Measurements from ENCODE around the gene PTPA.

The PTPA gene

DNA sequence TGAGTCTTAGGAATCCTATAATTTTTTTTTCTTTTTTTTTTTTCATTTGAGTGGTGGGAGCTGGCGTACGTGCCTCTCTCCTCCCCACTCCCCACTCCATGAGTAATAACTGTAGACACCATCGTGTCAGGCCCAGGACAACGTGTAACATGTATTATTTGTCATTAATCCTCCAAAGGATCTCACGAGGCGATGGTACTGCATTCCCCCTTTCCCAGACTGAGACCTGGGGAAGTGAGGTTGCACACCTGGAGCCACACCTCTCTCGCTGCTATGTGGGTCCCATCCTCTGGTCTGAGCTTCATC is 73.0 kb downstream of the PTPA start:
- Histone ChIP-seq H3K9ac (ENCODE audit: low read length) (no peak overlapping the region), H4K20me1 (ENCODE audit: low read depth, low read length) (no peaks in the 10 kb centered on the region), H3K27ac (ENCODE audit: low read depth, low read length) (no peak overlapping the region), H2AFZ (ENCODE audit: low read depth, low read length, severe bottlenecking) (no peak overlapping the region), H3K36me3 (ENCODE audit: low read length) (no peaks in the 10 kb centered on the region), H3K79me2 (ENCODE audit: insufficient read depth, low read length) (no peaks in the 10 kb centered on the region), H3K9me3 (ENCODE audit: insufficient read depth, low read length) (no peaks in the 10 kb centered on the region), H3K4me3 (ENCODE audit: insufficient read depth, low read length, poor library complexity, severe bottlenecking) (no peak overlapping the region), H3F3A (ENCODE audit: insufficient read depth) (no peaks in the 10 kb centered on the region), H3K27me3 (ENCODE audit: low read length) (no peaks in the 10 kb centered on the region), H3K9me2 (replicated peaks; ENCODE audit: insufficient read depth, low read length) (no peaks in the 10 kb centered on the region), H3K4me2 (ENCODE audit: low read depth, low read length, poor library complexity, severe bottlenecking) (no peak overlapping the region)
- TF ChIP-seq EZH2phosphoT487 (conservative IDR thresholded peaks at IDR 0.05; ENCODE audit: low read length) = no peak
- TF ChIP-seq, protein P1, sequence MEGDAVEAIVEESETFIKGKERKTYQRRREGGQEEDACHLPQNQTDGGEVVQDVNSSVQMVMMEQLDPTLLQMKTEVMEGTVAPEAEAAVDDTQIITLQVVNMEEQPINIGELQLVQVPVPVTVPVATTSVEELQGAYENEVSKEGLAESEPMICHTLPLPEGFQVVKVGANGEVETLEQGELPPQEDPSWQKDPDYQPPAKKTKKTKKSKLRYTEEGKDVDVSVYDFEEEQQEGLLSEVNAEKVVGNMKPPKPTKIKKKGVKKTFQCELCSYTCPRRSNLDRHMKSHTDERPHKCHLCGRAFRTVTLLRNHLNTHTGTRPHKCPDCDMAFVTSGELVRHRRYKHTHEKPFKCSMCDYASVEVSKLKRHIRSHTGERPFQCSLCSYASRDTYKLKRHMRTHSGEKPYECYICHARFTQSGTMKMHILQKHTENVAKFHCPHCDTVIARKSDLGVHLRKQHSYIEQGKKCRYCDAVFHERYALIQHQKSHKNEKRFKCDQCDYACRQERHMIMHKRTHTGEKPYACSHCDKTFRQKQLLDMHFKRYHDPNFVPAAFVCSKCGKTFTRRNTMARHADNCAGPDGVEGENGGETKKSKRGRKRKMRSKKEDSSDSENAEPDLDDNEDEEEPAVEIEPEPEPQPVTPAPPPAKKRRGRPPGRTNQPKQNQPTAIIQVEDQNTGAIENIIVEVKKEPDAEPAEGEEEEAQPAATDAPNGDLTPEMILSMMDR (IDR thresholded peaks at IDR 0.05; ENCODE audit: insufficient read depth, low read length, poor library complexity, severe bottlenecking) = no peak

GRCh38 chr9:129184596-129185122 is 73.4 kb downstream of the PTPA start:
- Histone ChIP-seq H4K20me1 (ENCODE audit: low read depth, low read length) (no peaks in the 10 kb centered on the region), H3K4me2 (ENCODE audit: low read depth, low read length, poor library complexity, severe bottlenecking) (no peak overlapping the region), H3K9me2 (replicated peaks; ENCODE audit: insufficient read depth, low read length) (no peaks in the 10 kb centered on the region), H3K9me3 (ENCODE audit: insufficient read depth, low read length) (no peaks in the 10 kb centered on the region), H2AFZ (ENCODE audit: low read depth, low read length, severe bottlenecking) (no peak overlapping the region), H3K27ac (ENCODE audit: low read depth, low read length) (no peak overlapping the region), H3K27me3 (ENCODE audit: low read length) (no peaks in the 10 kb centered on the region), H3F3A (ENCODE audit: insufficient read depth) (no peaks in the 10 kb centered on the region), H3K36me3 (ENCODE audit: low read length) (no peaks in the 10 kb centered on the region), H3K9ac (ENCODE audit: low read length) (no peak overlapping the region), H3K4me3 (ENCODE audit: insufficient read depth, low read length, poor library complexity, severe bottlenecking) (no peak overlapping the region), H3K79me2 (ENCODE audit: insufficient read depth, low read length) (no peaks in the 10 kb centered on the region)
- TF ChIP-seq, protein P1 (IDR thresholded peaks at IDR 0.05; ENCODE audit: insufficient read depth, low read length, poor library complexity, severe bottlenecking) = no peak
- no peak for TF ChIP-seq EZH2phosphoT487 (conservative IDR thresholded peaks at IDR 0.05; ENCODE audit: low read length)

GRCh38 chr9:129185402-129185801 is 74.2 kb downstream of the PTPA start:
- Histone ChIP-seq H3F3A (ENCODE audit: insufficient read depth) (no peaks in the 10 kb centered on the region), H3K4me2 (ENCODE audit: low read depth, low read length, poor library complexity, severe bottlenecking) (no peak overlapping the region), H4K20me1 (ENCODE audit: low read depth, low read length) (no peaks in the 10 kb centered on the region), H3K9ac (ENCODE audit: low read length) (no peak overlapping the region), H3K9me3 (ENCODE audit: insufficient read depth, low read length) (no peaks in the 10 kb centered on the region), H2AFZ (ENCODE audit: low read depth, low read length, severe bottlenecking) (no peak overlapping the region), H3K27me3 (ENCODE audit: low read length) (no peaks in the 10 kb centered on the region), H3K9me2 (replicated peaks; ENCODE audit: insufficient read depth, low read length) (no peaks in the 10 kb centered on the region), H3K79me2 (ENCODE audit: insufficient read depth, low read length) (no peaks in the 10 kb centered on the region), H3K27ac (ENCODE audit: low read depth, low read length) (no peak overlapping the region), H3K36me3 (ENCODE audit: low read length) (no peaks in the 10 kb centered on the region), H3K4me3 (ENCODE audit: insufficient read depth, low read length, poor library complexity, severe bottlenecking) (no peak overlapping the region)
- TF ChIP-seq, protein P1 (IDR thresholded peaks at IDR 0.05; ENCODE audit: insufficient read depth, low read length, poor library complexity, severe bottlenecking) = no peak
- TF ChIP-seq EZH2phosphoT487 (conservative IDR thresholded peaks at IDR 0.05; ENCODE audit: low read length) = no peak

All from SU-DHL-6 (cell line).